GM12878 (cell line): ENCODE data around the gene ZNF106. TPM values are rescaled to one million over a fixed set of nuclear protein-coding genes. Genes with fewer than 3 reads are reported as not detected.

Experiments used
- ATAC-seq: fragments of 200-7000 bp; cut with Tn5 transposase; 3 replicates; pipeline ENCODE4 v1.9.1; 2020; ENCODE audit warnings: mild to moderate bottlenecking, moderate library complexity
- BruUV-seq: library from RNA; stranded (reverse); fragments of 400-500 nt; replicated peaks from 2 replicates; lab custom pipeline; 2021; lab: Mats Ljungman, UMichigan
- CTCF ChIA-PET: fragments of 300-600 bp; sonication (Branson Sonifier 250); formaldehyde crosslinking; extraction: SDS; loops from one replicate; lab custom pipeline; 2021; ENCODE audit warnings: inconsistent platforms; lab: Yijun Ruan, JAX
- POLR2A ChIA-PET: fragments of 350-600 bp; formaldehyde crosslinking; extraction: SDS; loops from one replicate; lab custom pipeline; 2021; ENCODE audit warnings: inconsistent platforms; lab: Charles Lee
- RAD21 ChIA-PET: fragments of 300-600 bp; sonication (Branson Sonifier 250); formaldehyde crosslinking; loops from one replicate; lab custom pipeline; 2023; ENCODE audit warnings: antibody characterized with exemption; ENCODE audit not compliant: unreplicated experiment; lab: Charles Lee
- SMC1A ChIA-PET: fragments of 300-600 bp; sonication (Branson Sonifier 250); formaldehyde crosslinking; loops from one replicate; lab custom pipeline; 2023; ENCODE audit not compliant: unreplicated experiment, uncharacterized antibody; lab: Charles Lee
- DNase-seq: peaks from one replicate; pipeline ENCODE4 v3.0.0-alpha.2; 2011; ENCODE audit warnings: low read depth, low spot score
- FAIRE-seq: peaks from 3 replicates; lab custom pipeline; 2011; peaks lifted over from hg19 to GRCh38; lab: Jason Lieb, UNC
- H2AFZ ChIP-seq: 2 replicates; pipeline ENCODE4 v1.6.0; 2011; ENCODE audit warnings: low read depth, low read length, control low read depth; ENCODE audit not compliant: control insufficient read depth
- H3K27ac ChIP-seq: 2 replicates; pipeline ENCODE4 v1.5.1; 2011; ENCODE audit warnings: control low read depth; ENCODE audit not compliant: control insufficient read depth, insufficient read depth
- H3K27me3 ChIP-seq, 2 experiments: replicated peaks in 1 of 2; 2 replicates each; pipeline versions ENCODE4 v1.6.0 to v1.6.1; 2011; ENCODE audit warnings: low read length in 1 of 2; ENCODE audit not compliant: control insufficient read depth in 2 of 2, insufficient read depth in 2 of 2
- H3K36me3 ChIP-seq, 2 experiments: 2 replicates each; pipeline ENCODE4 v1.5.1; 2011; ENCODE audit warnings: low read length in 1 of 2; ENCODE audit not compliant: control insufficient read depth in 2 of 2, insufficient read depth in 2 of 2
- H3K4me1 ChIP-seq: 2 replicates; pipeline ENCODE4 v1.6.1; 2011; ENCODE audit warnings: mild to moderate bottlenecking, low read length, moderate library complexity, mixed read lengths; ENCODE audit not compliant: control insufficient read depth, insufficient read depth
- H3K4me2 ChIP-seq: 2 replicates; pipeline ENCODE4 v1.6.0; 2011; ENCODE audit warnings: control low read depth; ENCODE audit not compliant: control insufficient read depth, insufficient read depth
- H3K4me3 ChIP-seq: fragments of 200-600 bp; sonication (generic); 2 replicates; pipeline ENCODE4 v1.5.1; 2016
- H3K79me2 ChIP-seq: 2 replicates; pipeline ENCODE4 v1.6.0; 2011; ENCODE audit warnings: low read length; ENCODE audit not compliant: control insufficient read depth, insufficient read depth
- H3K9ac ChIP-seq: 2 replicates; pipeline ENCODE4 v1.8.0; 2011; ENCODE audit warnings: low read length, control low read depth, mixed read lengths; ENCODE audit not compliant: control insufficient read depth, insufficient read depth
- H3K9me3 ChIP-seq: replicated peaks from 3 replicates; pipeline ENCODE4 v1.5.1; 2011; ENCODE audit warnings: mild to moderate bottlenecking, low read length; ENCODE audit not compliant: control insufficient read depth, insufficient read depth
- H4K20me1 ChIP-seq: 2 replicates; pipeline ENCODE4 v1.6.0; 2011; ENCODE audit not compliant: control insufficient read depth, insufficient read depth
- ATF7 ChIP-seq: fragments of 450-650 bp; IDR thresholded peaks from 2 replicates; pipeline ENCODE4 v1.6.1; 2016; ENCODE audit warnings: low read depth, mild to moderate bottlenecking
- FOXK2 ChIP-seq: fragments of 450-650 bp; IDR thresholded peaks from 2 replicates; pipeline ENCODE4 v1.6.1; 2017; ENCODE audit warnings: mild to moderate bottlenecking, moderate library complexity
- MTA3 ChIP-seq: IDR thresholded peaks from 2 replicates; pipeline ENCODE4 v1.6.1; 2012; ENCODE audit warnings: low read length, inconsistent platforms, borderline replicate concordance
- MXI1 ChIP-seq: fragments of 150-350 bp; IDR thresholded peaks from 2 replicates; pipeline ENCODE4 v1.6.1; 2011; ENCODE audit warnings: low read depth, mild to moderate bottlenecking, inconsistent platforms, low read length, improper control_type of control experiment
- NR2C2 ChIP-seq: IDR thresholded peaks from 2 replicates; pipeline ENCODE4 v1.6.1; 2011; ENCODE audit warnings: borderline replicate concordance, low read depth; ENCODE audit not compliant: control insufficient read depth, insufficient read length
- SIX5 ChIP-seq: IDR thresholded peaks from 2 replicates; pipeline ENCODE4 v1.6.1; 2011; ENCODE audit warnings: mild to moderate bottlenecking, low read depth, low read length, moderate library complexity; ENCODE audit not compliant: severe bottlenecking
- SMC3 ChIP-seq: IDR thresholded peaks from 2 replicates; pipeline ENCODE4 v1.6.1; 2011; ENCODE audit warnings: low read length, improper control_type of control experiment, borderline replicate concordance
- WGBS: methylation state at CpG from one replicate; pipeline ENCODE4 v1.1.6; 2016; ENCODE audit warnings: low lambda C conversion rate; ENCODE audit not compliant: insufficient replicate concordance, insufficient coverage; ENCODE audit errors: missing lambda C conversion rate; 5-methylcytosine and 5-hydroxymethylcytosine counted together
- in situ Hi-C: fragments of 300-500 bp; cut with MboI; formaldehyde crosslinking; loops from 9 replicates; pipeline ENCODE4 v1.14.3; 2018; ENCODE audit warnings: mixed read lengths
- intact Hi-C: fragments of 100-400 bp; cut with micrococcal nuclease; formaldehyde crosslinking; loops from one replicate; pipeline ENCODE4 v1.14.2; 2022; ENCODE audit not compliant: unreplicated experiment
- polyA plus RNA-seq, 11 experiments: library from polyadenylated mRNA; depleted of rRNA in 4 of 11; unstranded in 6 of 11; stranded (reverse) in 5 of 11; fragments of >200 nt; fragmentation: Nextera tagmentation in 4 of 11; fragmentation: Illumina TruSeq in 1 of 11; extraction: Ambion mirVana in 4 of 11; extraction: Trizol in 1 of 11; gene quantifications; 1 replicate in 1 of 11; 2 replicates in 10 of 11; pipeline versions ENCODE4 v1.2.1 to v1.2.3, GENCODE V29; 2011 to 2016; ENCODE audit warnings: inconsistent platforms in 2 of 11, missing spikeins in 2 of 11, low read depth in 1 of 11
- total RNA-seq, 4 experiments: library from RNA; depleted of rRNA in 3 of 4; stranded (reverse); fragments of >200 nt in 3 of 4; fragmentation: Illumina TruSeq in 1 of 4; extraction: Trizol in 1 of 4; gene quantifications; 2 replicates each; pipeline versions ENCODE4 v1.2.1 to v1.2.3, GENCODE V29; 2013 to 2021
- TF ChIP-seq, protein P1 (sequence below): IDR thresholded peaks from 2 replicates; pipeline ENCODE4 v1.6.1; 2012; ENCODE audit warnings: improper control_type of control experiment, low read depth, low read length; ENCODE audit not compliant: insufficient replicate concordance
- TF ChIP-seq, protein P2 (sequence below): fragments of 450-650 bp; IDR thresholded peaks from 2 replicates; pipeline ENCODE4 v1.6.1; 2017; ENCODE audit warnings: low read depth, mild to moderate bottlenecking, moderate library complexity
- TF ChIP-seq, protein P3 (sequence below), 3 experiments: IDR thresholded peaks in 2 of 3; conservative IDR thresholded peaks in 1 of 3; 2 replicates each; pipeline ENCODE4 v1.5.1; 2011; ENCODE audit warnings: low read depth in 3 of 3, low read length in 3 of 3, mild to moderate bottlenecking in 3 of 3, control low read depth in 2 of 3, moderate library complexity in 2 of 3, inconsistent platforms in 1 of 3, mixed read lengths in 1 of 3; ENCODE audit not compliant: control insufficient read depth in 2 of 3, insufficient read depth in 1 of 3; ENCODE audit errors: extremely low read depth in 1 of 3

Gene ZNF106
- total and polyA plus RNA-seq, 10 of the 15 experiments (the other 5 are each of a cell fraction or from before 2014, with no cell fraction given) = 10.7 to 45.3 (median 32.5) TPM

DNA sequence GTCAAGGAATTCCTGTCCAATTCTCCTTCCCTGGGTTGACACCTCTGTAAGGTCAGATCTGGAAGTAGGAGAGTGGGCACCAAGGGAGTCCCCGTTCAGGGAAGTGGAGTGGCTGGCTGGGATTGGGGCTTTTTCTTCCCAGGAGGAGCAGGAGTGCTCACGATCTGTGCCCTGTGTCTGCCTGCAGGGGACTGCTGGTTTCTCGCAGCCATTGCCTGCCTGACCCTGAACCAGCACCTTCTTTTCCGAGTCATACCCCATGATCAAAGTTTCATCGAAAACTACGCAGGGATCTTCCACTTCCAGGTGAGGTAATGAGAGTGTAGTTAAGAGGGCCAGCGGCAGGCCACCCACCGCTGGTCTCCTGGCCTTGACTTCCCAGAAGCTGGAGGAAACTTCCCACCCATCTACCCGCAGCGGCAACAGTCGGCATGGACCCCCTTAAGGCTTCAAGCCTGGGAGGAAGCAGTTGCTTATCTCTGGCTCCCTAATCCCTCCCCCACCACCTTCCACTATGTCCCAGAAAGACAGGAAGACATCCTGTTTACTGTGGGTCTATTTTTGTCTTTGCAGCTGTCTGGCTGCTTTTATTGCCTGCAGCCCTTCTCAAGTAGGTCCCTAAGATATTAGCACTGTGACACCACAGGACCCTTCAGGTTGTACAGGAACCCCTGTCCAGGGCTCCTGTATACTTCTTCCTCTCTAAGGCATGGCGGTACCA, 104.8 kb downstream of the ZNF106 start (continued):
- TF ChIP-seq, protein P1, sequence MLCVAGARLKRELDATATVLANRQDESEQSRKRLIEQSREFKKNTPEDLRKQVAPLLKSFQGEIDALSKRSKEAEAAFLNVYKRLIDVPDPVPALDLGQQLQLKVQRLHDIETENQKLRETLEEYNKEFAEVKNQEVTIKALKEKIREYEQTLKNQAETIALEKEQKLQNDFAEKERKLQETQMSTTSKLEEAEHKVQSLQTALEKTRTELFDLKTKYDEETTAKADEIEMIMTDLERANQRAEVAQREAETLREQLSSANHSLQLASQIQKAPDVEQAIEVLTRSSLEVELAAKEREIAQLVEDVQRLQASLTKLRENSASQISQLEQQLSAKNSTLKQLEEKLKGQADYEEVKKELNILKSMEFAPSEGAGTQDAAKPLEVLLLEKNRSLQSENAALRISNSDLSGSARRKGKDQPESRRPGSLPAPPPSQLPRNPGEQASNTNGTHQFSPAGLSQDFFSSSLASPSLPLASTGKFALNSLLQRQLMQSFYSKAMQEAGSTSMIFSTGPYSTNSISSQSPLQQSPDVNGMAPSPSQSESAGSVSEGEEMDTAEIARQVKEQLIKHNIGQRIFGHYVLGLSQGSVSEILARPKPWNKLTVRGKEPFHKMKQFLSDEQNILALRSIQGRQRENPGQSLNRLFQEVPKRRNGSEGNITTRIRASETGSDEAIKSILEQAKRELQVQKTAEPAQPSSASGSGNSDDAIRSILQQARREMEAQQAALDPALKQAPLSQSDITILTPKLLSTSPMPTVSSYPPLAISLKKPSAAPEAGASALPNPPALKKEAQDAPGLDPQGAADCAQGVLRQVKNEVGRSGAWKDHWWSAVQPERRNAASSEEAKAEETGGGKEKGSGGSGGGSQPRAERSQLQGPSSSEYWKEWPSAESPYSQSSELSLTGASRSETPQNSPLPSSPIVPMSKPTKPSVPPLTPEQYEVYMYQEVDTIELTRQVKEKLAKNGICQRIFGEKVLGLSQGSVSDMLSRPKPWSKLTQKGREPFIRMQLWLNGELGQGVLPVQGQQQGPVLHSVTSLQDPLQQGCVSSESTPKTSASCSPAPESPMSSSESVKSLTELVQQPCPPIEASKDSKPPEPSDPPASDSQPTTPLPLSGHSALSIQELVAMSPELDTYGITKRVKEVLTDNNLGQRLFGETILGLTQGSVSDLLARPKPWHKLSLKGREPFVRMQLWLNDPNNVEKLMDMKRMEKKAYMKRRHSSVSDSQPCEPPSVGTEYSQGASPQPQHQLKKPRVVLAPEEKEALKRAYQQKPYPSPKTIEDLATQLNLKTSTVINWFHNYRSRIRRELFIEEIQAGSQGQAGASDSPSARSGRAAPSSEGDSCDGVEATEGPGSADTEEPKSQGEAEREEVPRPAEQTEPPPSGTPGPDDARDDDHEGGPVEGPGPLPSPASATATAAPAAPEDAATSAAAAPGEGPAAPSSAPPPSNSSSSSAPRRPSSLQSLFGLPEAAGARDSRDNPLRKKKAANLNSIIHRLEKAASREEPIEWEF = no peak
- no peak for TF ChIP-seq SIX5

DNA sequence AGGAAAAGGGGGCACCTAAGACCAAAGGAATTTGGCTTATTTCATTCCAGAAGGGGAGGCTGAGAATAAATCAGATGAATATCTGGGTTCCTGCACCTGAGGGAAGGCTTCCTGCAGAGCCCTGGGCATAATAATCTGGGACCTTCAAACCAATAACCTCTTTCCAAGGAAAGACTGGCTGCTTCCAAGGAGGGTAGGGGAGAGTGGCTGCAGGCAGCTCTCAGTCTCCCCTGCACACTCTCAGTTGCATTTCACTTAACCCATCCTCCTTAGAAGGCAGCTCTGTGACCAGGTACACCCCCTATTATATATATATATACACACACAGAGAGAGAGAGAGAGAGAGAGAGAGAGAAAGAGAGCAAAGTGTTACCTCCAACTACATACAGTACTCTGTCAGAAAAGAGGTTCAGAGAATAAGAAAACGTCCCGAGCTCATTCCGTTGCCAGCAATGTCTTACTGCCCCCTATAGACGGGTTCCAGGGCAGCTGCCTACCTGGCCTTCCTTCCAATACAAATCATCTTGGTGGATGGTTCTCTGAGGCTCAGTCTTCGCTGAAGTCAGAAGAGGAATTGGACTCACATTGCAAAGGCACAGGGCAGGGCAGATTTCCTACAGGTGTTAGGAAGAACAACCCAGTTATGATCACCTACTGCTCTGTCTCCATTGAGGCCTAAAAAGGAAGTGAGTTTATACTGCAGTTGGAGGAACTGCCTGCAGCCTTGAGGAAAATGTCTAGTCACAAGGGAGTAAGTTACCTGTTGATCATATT, 105.5 kb downstream of the ZNF106 start:
- DNase-seq (no peak), ATAC-seq (peak; percentile 93), FAIRE-seq (peak; percentile 41)
- H4K20me1 ChIP-seq = no peaks in the 10 kb centered on the region
- no peaks in the 10 kb centered on the region for H3K79me2 ChIP-seq
- no peaks in the 10 kb centered on the region for H3K4me1 ChIP-seq
- H3K27ac ChIP-seq = no peak overlapping the region
- intact Hi-C loops (no loop called here), in situ Hi-C loops (no loop called here)
- H3K9me3 ChIP-seq = no peaks in the 10 kb centered on the region
- ChIA-PET POLR2A (no interaction called here), RAD21 (interaction anchor here (0.7 to 1.3 kb wide), 7 partner anchors 37 to 527 kb away, joined by 3 to 4 read pairs (median 3); no protein-coding TSS in a partner anchor), SMC1A (interaction anchor here (0.6 to 1.7 kb wide), 8 partner anchors 9 to 281 kb away, joined by 3 to 5 read pairs (median 3); no protein-coding TSS in a partner anchor), CTCF (interaction anchor here (0.5 to 2.6 kb wide), 20 partner anchors 9 to 1637 kb away, joined by 3 to 13 read pairs (median 4); no protein-coding TSS in a partner anchor)
- H3K27me3 ChIP-seq = no peaks in the 10 kb centered on the region
- no peak overlapping the region for H3K4me3 ChIP-seq
- H3K9ac ChIP-seq = no peak overlapping the region
- 34% methylated on average over 5 of the region's 5 CpGs for WGBS
- no peaks in the 10 kb centered on the region for H3K36me3 ChIP-seq
- BruUV-seq = no TSS peak
- no peak overlapping the region for H3K4me2 ChIP-seq
- no peak overlapping the region; the same call in 1 of the 2 replicates for H2AFZ ChIP-seq
- peak; percentile 32; the same call in 1 of the 2 replicates for TF ChIP-seq SMC3
- no peak for TF ChIP-seq FOXK2
- no peak for TF ChIP-seq ATF7
- no peak for TF ChIP-seq NR2C2
- no peak for TF ChIP-seq MXI1
- TF ChIP-seq, protein P2, sequence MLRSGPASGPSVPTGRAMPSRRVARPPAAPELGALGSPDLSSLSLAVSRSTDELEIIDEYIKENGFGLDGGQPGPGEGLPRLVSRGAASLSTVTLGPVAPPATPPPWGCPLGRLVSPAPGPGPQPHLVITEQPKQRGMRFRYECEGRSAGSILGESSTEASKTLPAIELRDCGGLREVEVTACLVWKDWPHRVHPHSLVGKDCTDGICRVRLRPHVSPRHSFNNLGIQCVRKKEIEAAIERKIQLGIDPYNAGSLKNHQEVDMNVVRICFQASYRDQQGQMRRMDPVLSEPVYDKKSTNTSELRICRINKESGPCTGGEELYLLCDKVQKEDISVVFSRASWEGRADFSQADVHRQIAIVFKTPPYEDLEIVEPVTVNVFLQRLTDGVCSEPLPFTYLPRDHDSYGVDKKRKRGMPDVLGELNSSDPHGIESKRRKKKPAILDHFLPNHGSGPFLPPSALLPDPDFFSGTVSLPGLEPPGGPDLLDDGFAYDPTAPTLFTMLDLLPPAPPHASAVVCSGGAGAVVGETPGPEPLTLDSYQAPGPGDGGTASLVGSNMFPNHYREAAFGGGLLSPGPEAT = no peak
- TF ChIP-seq MTA3 = no peak
- TF ChIP-seq, protein P3, sequence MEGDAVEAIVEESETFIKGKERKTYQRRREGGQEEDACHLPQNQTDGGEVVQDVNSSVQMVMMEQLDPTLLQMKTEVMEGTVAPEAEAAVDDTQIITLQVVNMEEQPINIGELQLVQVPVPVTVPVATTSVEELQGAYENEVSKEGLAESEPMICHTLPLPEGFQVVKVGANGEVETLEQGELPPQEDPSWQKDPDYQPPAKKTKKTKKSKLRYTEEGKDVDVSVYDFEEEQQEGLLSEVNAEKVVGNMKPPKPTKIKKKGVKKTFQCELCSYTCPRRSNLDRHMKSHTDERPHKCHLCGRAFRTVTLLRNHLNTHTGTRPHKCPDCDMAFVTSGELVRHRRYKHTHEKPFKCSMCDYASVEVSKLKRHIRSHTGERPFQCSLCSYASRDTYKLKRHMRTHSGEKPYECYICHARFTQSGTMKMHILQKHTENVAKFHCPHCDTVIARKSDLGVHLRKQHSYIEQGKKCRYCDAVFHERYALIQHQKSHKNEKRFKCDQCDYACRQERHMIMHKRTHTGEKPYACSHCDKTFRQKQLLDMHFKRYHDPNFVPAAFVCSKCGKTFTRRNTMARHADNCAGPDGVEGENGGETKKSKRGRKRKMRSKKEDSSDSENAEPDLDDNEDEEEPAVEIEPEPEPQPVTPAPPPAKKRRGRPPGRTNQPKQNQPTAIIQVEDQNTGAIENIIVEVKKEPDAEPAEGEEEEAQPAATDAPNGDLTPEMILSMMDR (IDR thresholded peaks at IDR 0.05 in 2 of 3, conservative IDR thresholded peaks at IDR 0.05 in 1 of 3; ENCODE audit: control insufficient read depth in 2 of 3, extremely low read depth in 1 of 3, insufficient read depth in 1 of 3, low read depth in 3 of 3, low read length in 3 of 3) = peak; percentile 67 to 80 (median 74)
